Mesothelial cell of epicardium (in vitro differentiated cells): Measurements from ENCODE around the gene CZIB. TPM values are rescaled to one million over a fixed set of nuclear protein-coding genes. Genes with fewer than 3 reads are reported as not detected.

Experiments used
- DNase-seq, 2 experiments: peaks; one replicate each; pipeline ENCODE4 v3.0.0; 2021; ENCODE audit warnings: low spot score in 2 of 2; ENCODE audit not compliant: unreplicated experiment in 2 of 2
- H3K27ac Mint-ChIP-seq: 2 replicates; pipeline ENCODE4 v1.8.0; 2021; ENCODE audit warnings: mixed read lengths
- H3K27me3 Mint-ChIP-seq: 2 replicates; pipeline ENCODE4 v1.8.0; 2021; ENCODE audit warnings: low read depth, mixed read lengths
- H3K36me3 Mint-ChIP-seq: 2 replicates; pipeline ENCODE4 v1.8.0; 2021; ENCODE audit warnings: mixed read lengths
- H3K4me1 Mint-ChIP-seq: 2 replicates; pipeline ENCODE4 v1.8.0; 2021; ENCODE audit warnings: mixed read lengths
- H3K4me3 Mint-ChIP-seq: 2 replicates; pipeline ENCODE4 v1.8.0; 2021; ENCODE audit warnings: mild to moderate bottlenecking, moderate library complexity, mixed read lengths
- H3K9me3 Mint-ChIP-seq: 2 replicates; pipeline ENCODE4 v1.8.0; 2021; ENCODE audit warnings: mixed read lengths
- CTCF ChIP-seq: fragments of 200-600 bp; sonication (generic); IDR thresholded peaks from one replicate; pipeline ENCODE4 v1.5.0; 2021; ENCODE audit warnings: antibody characterized with exemption; ENCODE audit not compliant: unreplicated experiment
- total RNA-seq: library from RNA; stranded (reverse); gene quantifications from 3 replicates; pipeline ENCODE4 v1.2.1, GENCODE V29; 2021

CZIB gene
- total RNA-seq, 1 donor from 2014 or later = 61.0 TPM

GRCh38 chr1:53238197-53239155 is 18.0 kb upstream of the CZIB start, which contains the start of gene MAGOH:
Gene MAGOH (minus strand): TSS chr1:53238518. CDS start chr1:53238448, 70 bp downstream.
- Mint-ChIP-seq H3K27me3 (peaks cover 2% of the 10 kb centered on the region), H3K36me3 (peaks cover 8% of the 10 kb centered on the region), H3K27ac (peak within 1 kb of the TSS; percentile 98), H3K9me3 (no peaks in the 10 kb centered on the region), H3K4me1 (peaks cover 21% of the 10 kb centered on the region), H3K4me3 (peak within 1 kb of the TSS; percentile 96)
- no peak for TF ChIP-seq CTCF
- DNase-seq = peak; percentile 87 to 97

DNA sequence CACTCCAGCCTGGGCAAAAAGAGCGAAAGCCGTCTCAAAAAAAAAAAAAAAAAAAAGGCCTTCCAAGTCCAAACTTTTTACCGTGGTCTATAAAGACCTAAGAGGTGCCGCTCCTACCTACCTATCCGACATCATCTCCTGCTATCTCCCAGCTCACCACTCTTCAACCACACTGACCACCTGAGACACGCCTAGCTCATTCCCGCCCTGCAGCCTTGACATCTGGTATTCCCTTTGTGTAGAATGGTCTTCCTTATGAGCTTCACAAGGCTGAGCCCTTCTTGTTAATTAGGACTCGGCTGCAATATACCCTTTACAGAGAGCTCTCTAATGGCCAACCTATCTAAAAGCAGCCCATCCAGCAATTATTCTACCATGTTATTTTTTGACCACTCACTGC is 17.2 kb upstream of the CZIB start:
- H3K27me3 Mint-ChIP-seq = peaks cover 2% of the 10 kb centered on the region
- DNase-seq = no peak
- no peak for TF ChIP-seq CTCF
- no peaks in the 10 kb centered on the region for H3K9me3 Mint-ChIP-seq
- H3K4me3 Mint-ChIP-seq = peak overlapping the region; percentile 96
- H3K27ac Mint-ChIP-seq = peak overlapping the region; percentile 98
- peaks cover 10% of the 10 kb centered on the region for H3K36me3 Mint-ChIP-seq
- peaks cover 21% of the 10 kb centered on the region for H3K4me1 Mint-ChIP-seq

- Mint-ChIP-seq H3K9me3 (no peaks in the 10 kb centered on the region), H3K27me3 (no peaks in the 10 kb centered on the region), H3K27ac (peak overlapping the region; percentile 98), H3K4me3 (peak overlapping the region; percentile 88), H3K4me1 (peaks cover 21% of the 10 kb centered on the region), H3K36me3 (no peaks in the 10 kb centered on the region)
- DNase-seq = no peak
- no peak for TF ChIP-seq CTCF
Observed at GRCh38 chr1:53220962-53221286, 490 bp upstream of the CZIB start.

DNA sequence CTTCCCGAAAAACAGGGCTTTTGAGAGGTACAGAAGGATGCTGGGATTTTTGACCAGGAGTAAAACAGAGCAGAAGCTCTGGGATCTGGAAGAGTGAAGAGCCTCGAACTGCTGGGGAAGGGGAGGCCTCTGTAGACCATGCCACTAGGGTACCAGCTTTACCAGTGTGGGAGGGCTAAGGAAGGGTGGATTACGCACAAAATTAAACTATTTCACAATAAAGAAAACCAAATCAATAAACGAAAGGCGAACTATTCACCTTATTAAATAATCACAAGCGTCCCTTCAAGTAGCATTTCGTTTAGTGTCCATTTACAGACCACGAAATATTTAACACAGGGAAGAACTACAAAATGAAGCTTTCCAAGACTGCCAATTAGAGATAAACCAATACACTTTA is 723 bp downstream of the CZIB start:
- TF ChIP-seq CTCF = no peak
- no peaks in the 10 kb centered on the region for H3K27me3 Mint-ChIP-seq
- no peaks in the 10 kb centered on the region for H3K9me3 Mint-ChIP-seq
- H3K4me1 Mint-ChIP-seq = peaks cover 21% of the 10 kb centered on the region
- H3K36me3 Mint-ChIP-seq = peaks cover 3% of the 10 kb centered on the region
- H3K27ac Mint-ChIP-seq = peak overlapping the region; percentile 98
- peak overlapping the region; percentile 88 for H3K4me3 Mint-ChIP-seq
- no peak for DNase-seq

- no peak for DNase-seq
- H3K4me1 Mint-ChIP-seq = peaks cover 21% of the 10 kb centered on the region
- no peaks in the 10 kb centered on the region for H3K9me3 Mint-ChIP-seq
- H3K36me3 Mint-ChIP-seq = peaks cover 13% of the 10 kb centered on the region
- TF ChIP-seq CTCF = no peak
- H3K4me3 Mint-ChIP-seq = no peak overlapping the region
- H3K27me3 Mint-ChIP-seq = no peaks in the 10 kb centered on the region
- no peak overlapping the region for H3K27ac Mint-ChIP-seq
Observed at GRCh38 chr1:53218201-53218600, 2.2 kb downstream of the CZIB start.
